Ovary (tissue), 9 donors: ENCODE results near the gene CCDC12. TPM values are rescaled to one million over a fixed set of nuclear protein-coding genes. Genes with fewer than 3 reads are reported as not detected.

Experiments used
- DNase-seq, 5 donors: peaks; one replicate each; pipeline ENCODE4 v3.0.0-alpha.2; 2019 to 2020
- H3K27ac ChIP-seq, 2 donors: fragments of 200-600 bp; one replicate each; pipeline versions ENCODE4 v1.5.1 to v1.8.0; 2019 to 2022
- H3K27me3 ChIP-seq: fragments of 200-600 bp; one replicate; pipeline ENCODE4 v1.8.0; 2022
- H3K36me3 ChIP-seq: fragments of 200-600 bp; sonication (generic); one replicate; pipeline ENCODE4 v1.5.1; 2019
- H3K4me1 ChIP-seq: one replicate; pipeline ENCODE4 v1.8.1; 2013; ENCODE audit warnings: mild to moderate bottlenecking, moderate library complexity; ENCODE audit not compliant: insufficient read depth
- H3K4me3 ChIP-seq: fragments of 200-600 bp; sonication (generic); one replicate; pipeline ENCODE4 v1.5.1; 2017
- H3K9me3 ChIP-seq, 2 donors: fragments of 200-600 bp in 1 of 2; sonication (generic) in 1 of 2; one replicate each; pipeline versions ENCODE4 v1.5.1 to v1.8.1; 2013 to 2019; ENCODE audit warnings: mild to moderate bottlenecking in 1 of 2, moderate library complexity in 1 of 2
- EP300 ChIP-seq: sonication (generic); formaldehyde crosslinking; IDR thresholded peaks from one replicate; pipeline ENCODE4 v1.6.1; 2017; ENCODE audit warnings: antibody characterized with exemption
- POLR2A ChIP-seq: fragments of 450-650 bp; IDR thresholded peaks from one replicate; pipeline ENCODE4 v1.6.1; 2017; ENCODE audit warnings: antibody characterized with exemption, mild to moderate bottlenecking, moderate library complexity
- WGBS, 3 donors: extraction: QIAGEN DNeasy Blood & Tissue Kit in 1 of 3; methylation state at CpG; one replicate each; pipeline versions ENCODE4 v1.1.5 to v1.1.7; 2013 to 2017; 5-methylcytosine and 5-hydroxymethylcytosine counted together
- intact Hi-C, 4 donors: fragments of 100-400 bp; cut with DNase I; formaldehyde crosslinking; loops; one replicate each; pipeline versions ENCODE4 v1.11.0 to v1.15.1; 2022 to 2023
- polyA plus RNA-seq, 2 donors: library from polyadenylated mRNA; stranded (reverse); fragments of 200-250 nt in 1 of 2; fragments of 350-450 nt in 1 of 2; fragmentation: Illumina TruSeq in 1 of 2; extraction: RNeasy Lipid Tissue Mini Kit (QIAGEN cat#74804) in 1 of 2; gene quantifications; one replicate each; pipeline ENCODE4 v1.2.3, GENCODE V29; 2013 to 2014
- total RNA-seq, 7 donors: library from RNA; depleted of rRNA in 2 of 7; stranded (reverse); fragments of >200 nt in 2 of 7; fragmentation: NEBNext Ultra II Directional in 3 of 7; extraction: Animal tissue kit (Norgen Biotek cat#: 25700) in 3 of 7; gene quantifications; one replicate each; pipeline versions ENCODE4 v1.1.0 to v1.2.4, GENCODE V29; 2016 to 2023
- TF ChIP-seq, protein P1 (sequence below), 3 donors: fragments of 450-650 bp in 2 of 3; fragments of 200-600 bp in 1 of 3; IDR thresholded peaks; one replicate each; pipeline versions ENCODE4 v1.5.1 to v1.8.0; 2016 to 2022; ENCODE audit warnings: antibody characterized with exemption in 3 of 3, mild to moderate bottlenecking in 1 of 3
- donor health status: DM: no; HTN: no; CAD: no; lungs with moderate emphysema.
- donor health status: DM: no; HTN: no; CAD: no.
- donor health status: Bipolar disorder and iron deficiency.
- donor health status: DM: yes; HTN: yes; CAD: no.
- donor health status: DM: no; HTN: no; CAD: no.
- donor health status: DM: yes; HTN: yes; CAD: no.

Gene CCDC12
- total and polyA plus RNA-seq, 9 donors: 32.2 to 66.7 (median 42.3) TPM

DNA sequence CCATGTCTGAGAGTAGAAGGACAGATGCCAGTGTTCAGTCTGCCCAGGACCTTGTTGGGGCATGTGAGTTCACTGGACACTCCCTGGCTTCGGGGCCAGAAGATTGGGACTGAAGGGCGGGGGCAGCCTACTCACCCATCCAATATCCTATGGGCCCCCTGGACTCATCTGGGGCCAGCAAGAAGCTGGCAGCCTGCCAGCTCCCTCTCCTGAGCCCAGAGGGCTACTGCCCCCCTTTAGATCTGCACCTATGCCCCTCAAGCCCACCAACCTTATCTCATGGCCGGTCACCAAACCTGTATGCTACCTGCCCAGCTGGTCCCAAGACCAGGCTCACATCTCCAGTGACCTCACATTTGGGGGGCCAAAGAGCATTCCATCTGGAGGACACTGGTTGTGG is 90.9 kb downstream of the CCDC12 start:
- intact Hi-C loops: no loop called here
- TF ChIP-seq EP300: no peak
- TF ChIP-seq POLR2A: no peak
- TF ChIP-seq, protein P1, sequence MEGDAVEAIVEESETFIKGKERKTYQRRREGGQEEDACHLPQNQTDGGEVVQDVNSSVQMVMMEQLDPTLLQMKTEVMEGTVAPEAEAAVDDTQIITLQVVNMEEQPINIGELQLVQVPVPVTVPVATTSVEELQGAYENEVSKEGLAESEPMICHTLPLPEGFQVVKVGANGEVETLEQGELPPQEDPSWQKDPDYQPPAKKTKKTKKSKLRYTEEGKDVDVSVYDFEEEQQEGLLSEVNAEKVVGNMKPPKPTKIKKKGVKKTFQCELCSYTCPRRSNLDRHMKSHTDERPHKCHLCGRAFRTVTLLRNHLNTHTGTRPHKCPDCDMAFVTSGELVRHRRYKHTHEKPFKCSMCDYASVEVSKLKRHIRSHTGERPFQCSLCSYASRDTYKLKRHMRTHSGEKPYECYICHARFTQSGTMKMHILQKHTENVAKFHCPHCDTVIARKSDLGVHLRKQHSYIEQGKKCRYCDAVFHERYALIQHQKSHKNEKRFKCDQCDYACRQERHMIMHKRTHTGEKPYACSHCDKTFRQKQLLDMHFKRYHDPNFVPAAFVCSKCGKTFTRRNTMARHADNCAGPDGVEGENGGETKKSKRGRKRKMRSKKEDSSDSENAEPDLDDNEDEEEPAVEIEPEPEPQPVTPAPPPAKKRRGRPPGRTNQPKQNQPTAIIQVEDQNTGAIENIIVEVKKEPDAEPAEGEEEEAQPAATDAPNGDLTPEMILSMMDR (IDR thresholded peaks at IDR 0.05): no peak
- no peak for DNase-seq
- H3K4me1 ChIP-seq: peaks cover 7% of the 10 kb centered on the region
- H3K27ac ChIP-seq: no peak overlapping the region
- H3K36me3 ChIP-seq: no peaks in the 10 kb centered on the region
- H3K27me3 ChIP-seq: no peaks in the 10 kb centered on the region
- H3K4me3 ChIP-seq: no peak overlapping the region
- WGBS, 3 donors: 88 to 98% (median 92%) methylated on average over 3 of the region's 3 CpGs
- no peaks in the 10 kb centered on the region for H3K9me3 ChIP-seq

DNA sequence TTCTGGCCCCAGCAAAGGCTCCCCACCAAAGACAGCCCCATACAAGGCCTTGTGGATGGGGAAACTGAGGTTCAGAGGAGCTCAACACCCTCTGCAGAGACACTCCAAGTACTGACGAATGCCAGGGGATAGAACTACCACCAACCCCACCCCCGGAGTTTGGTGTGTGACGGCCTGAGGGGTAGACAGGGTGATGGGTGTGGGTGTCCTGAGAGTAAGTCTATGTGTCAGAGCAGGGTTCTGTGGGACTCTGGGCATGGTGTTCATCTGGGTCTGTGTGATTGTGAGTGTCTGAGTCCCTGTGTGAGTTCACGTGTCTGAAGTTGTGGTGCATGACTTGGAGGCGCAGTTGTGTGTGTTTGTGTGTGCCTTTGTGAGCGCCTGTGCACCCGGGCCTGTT is 91.6 kb downstream of the CCDC12 start:
- Histone ChIP-seq H3K27ac (no peak overlapping the region), H3K4me1 (peaks cover 6% of the 10 kb centered on the region), H3K9me3 (no peaks in the 10 kb centered on the region), H3K27me3 (no peaks in the 10 kb centered on the region), H3K36me3 (no peaks in the 10 kb centered on the region), H3K4me3 (no peak overlapping the region)
- WGBS, 3 donors: 91 to 93% (median 92%) methylated on average over 7 of the region's 7 CpGs
- TF ChIP-seq EP300 (no peak), POLR2A (no peak)
- TF ChIP-seq, protein P1 (IDR thresholded peaks at IDR 0.05): no peak
- intact Hi-C loops: no loop called here
- DNase-seq: no peak

DNA sequence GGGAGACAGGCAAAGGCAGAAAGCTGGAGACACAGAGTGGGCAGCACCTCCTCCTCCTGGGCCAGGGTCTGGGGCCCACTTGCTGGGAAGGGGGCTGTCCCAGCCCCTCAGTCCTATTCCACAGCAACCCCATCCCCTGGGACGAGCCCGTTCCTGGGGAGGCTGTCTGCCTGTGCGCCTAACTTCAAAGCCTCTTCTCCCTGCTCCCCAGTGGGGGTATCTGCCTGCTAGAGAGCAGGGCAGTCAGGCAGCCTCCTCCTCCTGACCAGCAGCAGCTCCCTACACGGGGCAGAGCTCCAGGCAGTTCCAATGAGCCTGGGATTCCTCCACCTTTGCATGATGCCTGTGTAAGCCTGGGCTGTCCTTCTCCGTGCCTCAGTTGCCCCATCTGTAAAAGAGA is 92.1 kb downstream of the CCDC12 start:
- peaks cover 5% of the 10 kb centered on the region for H3K4me1 ChIP-seq

DNA sequence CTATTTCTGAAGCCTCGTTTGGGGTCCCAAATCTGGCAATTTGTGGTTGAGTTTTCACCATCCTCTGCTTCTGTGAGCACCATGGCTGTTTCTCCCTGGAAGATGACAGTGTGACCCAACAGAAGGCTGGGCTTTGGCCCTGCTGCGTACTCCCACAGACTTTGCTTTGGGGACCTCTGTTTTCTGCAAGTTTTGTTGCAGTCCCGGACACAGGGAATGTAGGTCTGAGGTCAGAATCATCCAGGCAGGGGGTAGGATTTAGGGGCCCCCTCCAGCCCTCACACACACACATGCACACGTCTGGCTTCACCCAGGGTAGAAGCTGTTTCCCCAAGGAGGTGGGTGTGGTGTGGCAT is 92.7 kb downstream of the CCDC12 start:
- Histone ChIP-seq H3K27me3 (no peaks in the 10 kb centered on the region), H3K4me1 (peaks cover 5% of the 10 kb centered on the region), H3K36me3 (no peaks in the 10 kb centered on the region), H3K27ac (peak overlapping the region in 1 of 2 donors; percentile 89), H3K4me3 (peak overlapping the region; percentile 65), H3K9me3 (no peaks in the 10 kb centered on the region)
- TF ChIP-seq, protein P1 (IDR thresholded peaks at IDR 0.05): no peak
- TF ChIP-seq EP300 (no peak), POLR2A (no peak)
- DNase-seq: no peak
- WGBS, 3 donors: 66 to 74% (median 70%) methylated on average over 4 of the region's 4 CpGs
- intact Hi-C loops: no loop called here

More for the DNA sequence above, 92.1 kb downstream of the CCDC12 start:
- Histone ChIP-seq H3K27me3 (no peaks in the 10 kb centered on the region), H3K36me3 (no peaks in the 10 kb centered on the region), H3K27ac (peak overlapping the region in 1 of 2 donors; percentile 37), H3K4me3 (no peak overlapping the region), H3K9me3 (no peaks in the 10 kb centered on the region)
- intact Hi-C loops: no loop called here
- WGBS, 3 donors: 69 to 75% (median 70%) methylated on average over 5 of the region's 5 CpGs
- no peak for TF ChIP-seq POLR2A
- no peak for TF ChIP-seq EP300
- TF ChIP-seq, protein P1 (IDR thresholded peaks at IDR 0.05): no peak
- DNase-seq: no peak
